SK-N-MC (cell line): ENCODE results near the gene COG6.

Experiments used
- EZH2 ChIP-seq: fragments of 200-600 bp; sonication (generic); IDR thresholded peaks from one replicate; pipeline ENCODE4 v1.6.1; 2017; ENCODE audit warnings: antibody characterized with exemption
- POLR2AphosphoS5 ChIP-seq: IDR thresholded peaks from 2 replicates; pipeline ENCODE4 v1.6.1; 2012; ENCODE audit warnings: mild to moderate bottlenecking, low read depth, low read length, borderline replicate concordance

DNA sequence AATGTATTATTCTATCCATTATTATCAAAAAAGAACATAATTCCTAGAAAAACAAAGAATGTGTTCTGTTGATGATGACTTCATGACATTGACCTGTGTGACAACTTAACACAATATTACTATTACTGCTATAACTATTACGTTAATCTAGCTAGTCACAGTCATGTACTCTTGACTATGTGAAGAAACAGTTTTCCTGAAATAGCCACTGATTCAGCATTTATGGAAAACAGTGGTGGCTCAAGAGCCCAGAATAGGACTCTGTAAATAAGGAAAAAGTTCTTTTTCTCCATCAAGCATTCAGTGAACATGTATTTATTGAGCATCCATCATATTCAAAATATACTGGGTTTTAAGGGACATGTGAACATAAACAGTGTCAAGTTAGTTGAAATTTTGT, 93.5 kb downstream of the COG6 start:
- no peak for TF ChIP-seq POLR2AphosphoS5
- no peak for TF ChIP-seq EZH2
